ENCODE measurements around the gene TIMP2. TPM values are rescaled to one million over a fixed set of nuclear protein-coding genes. Genes with fewer than 3 reads are reported as not detected.
"Not testable (repeated sequence)": the region's sequence is repeated elsewhere in the genome, so short reads cannot be mapped to it uniquely, and the experiment has no call there.

Gene TIMP2
- total and polyA plus RNA-seq, 2 experiments from 2014 or later: 20.9 to 63.3 TPM

GRCh38 chr17:78870621-78871020 lies 54.6 kb downstream of the TIMP2 start:
- Histone ChIP-seq H3K9me2 (replicated peaks; ENCODE audit: insufficient read depth) (no peaks in the 10 kb centered on the region), H3K4me2 (no peak overlapping the region), H4K20me1 (ENCODE audit: insufficient read depth, poor library complexity, severe bottlenecking) (no peaks in the 10 kb centered on the region), H3K79me2 (peaks cover 5% of the 10 kb centered on the region), H3K27me3 (no peaks in the 10 kb centered on the region), H3K9me3 (ENCODE audit: low read depth) (no peaks in the 10 kb centered on the region), H3K27ac (no peak overlapping the region), H3K36me3 (replicated peaks; ENCODE audit: insufficient read depth, low read depth) (no peaks in the 10 kb centered on the region), H2AFZ (no peak overlapping the region), H3K4me3 (no peak overlapping the region), H3K4me1 (ENCODE audit: insufficient read depth) (no peaks in the 10 kb centered on the region)
- no peak for TF ChIP-seq CTCF (IDR thresholded peaks at IDR 0.05; ENCODE audit: poor library complexity)
- no peak for TF ChIP-seq EZH2phosphoT487 (IDR thresholded peaks at IDR 0.05; ENCODE audit: low read depth, severe bottlenecking, unreplicated experiment)
- TF ChIP-seq EZH2 (IDR thresholded peaks at IDR 0.05; ENCODE audit: borderline replicate concordance): no peak
- WGBS (ENCODE audit: low lambda C conversion rate, missing lambda C conversion rate): 91% methylated on average over 15 of the region's 15 CpGs
- no peak for DNase-seq (ENCODE audit: low spot score)

DNA sequence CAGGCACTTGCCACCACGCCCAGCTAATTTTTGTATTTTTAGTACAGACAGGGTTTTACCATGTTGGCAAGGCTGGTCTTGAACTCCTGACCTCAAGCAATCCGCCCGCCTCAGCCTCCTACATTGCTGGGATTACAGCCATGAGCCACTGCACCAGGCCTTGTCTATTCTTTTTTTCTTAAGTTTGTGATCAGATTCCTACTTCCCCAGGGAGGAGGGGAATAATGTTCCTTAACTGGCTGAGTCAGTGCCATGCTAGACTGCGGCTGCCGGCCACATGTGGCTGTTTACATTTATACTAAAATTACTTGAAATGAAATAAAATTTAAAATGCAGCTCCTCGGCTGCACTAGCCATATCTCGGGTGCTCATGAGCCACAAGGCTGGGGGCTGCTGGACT lies 56.8 kb downstream of the TIMP2 start:
- 90% methylated on average over 7 of the region's 7 CpGs for WGBS (ENCODE audit: low lambda C conversion rate, missing lambda C conversion rate)
- Histone ChIP-seq H3K9me2 (replicated peaks; ENCODE audit: insufficient read depth) (no peaks in the 10 kb centered on the region), H3K4me2 (no peak overlapping the region), H2AFZ (no peak overlapping the region), H3K27me3 (no peaks in the 10 kb centered on the region), H3K4me3 (no peak overlapping the region), H4K20me1 (ENCODE audit: insufficient read depth, poor library complexity, severe bottlenecking) (no peaks in the 10 kb centered on the region), H3K36me3 (replicated peaks; ENCODE audit: insufficient read depth, low read depth) (no peaks in the 10 kb centered on the region), H3K79me2 (no peaks in the 10 kb centered on the region), H3K4me1 (ENCODE audit: insufficient read depth) (no peaks in the 10 kb centered on the region), H3K9me3 (ENCODE audit: low read depth) (no peaks in the 10 kb centered on the region), H3K27ac (no peak overlapping the region)
- no peak for DNase-seq (ENCODE audit: low spot score)
- TF ChIP-seq EZH2phosphoT487 (IDR thresholded peaks at IDR 0.05; ENCODE audit: low read depth, severe bottlenecking, unreplicated experiment) (no peak), EZH2 (IDR thresholded peaks at IDR 0.05; ENCODE audit: borderline replicate concordance) (no peak), CTCF (IDR thresholded peaks at IDR 0.05; ENCODE audit: poor library complexity) (no peak)

- H2AFZ ChIP-seq, H3K27ac ChIP-seq: not testable (repeated sequence)
Observed at GRCh38 chr17:78867046-78867445, 58.1 kb downstream of the TIMP2 start.

DNA sequence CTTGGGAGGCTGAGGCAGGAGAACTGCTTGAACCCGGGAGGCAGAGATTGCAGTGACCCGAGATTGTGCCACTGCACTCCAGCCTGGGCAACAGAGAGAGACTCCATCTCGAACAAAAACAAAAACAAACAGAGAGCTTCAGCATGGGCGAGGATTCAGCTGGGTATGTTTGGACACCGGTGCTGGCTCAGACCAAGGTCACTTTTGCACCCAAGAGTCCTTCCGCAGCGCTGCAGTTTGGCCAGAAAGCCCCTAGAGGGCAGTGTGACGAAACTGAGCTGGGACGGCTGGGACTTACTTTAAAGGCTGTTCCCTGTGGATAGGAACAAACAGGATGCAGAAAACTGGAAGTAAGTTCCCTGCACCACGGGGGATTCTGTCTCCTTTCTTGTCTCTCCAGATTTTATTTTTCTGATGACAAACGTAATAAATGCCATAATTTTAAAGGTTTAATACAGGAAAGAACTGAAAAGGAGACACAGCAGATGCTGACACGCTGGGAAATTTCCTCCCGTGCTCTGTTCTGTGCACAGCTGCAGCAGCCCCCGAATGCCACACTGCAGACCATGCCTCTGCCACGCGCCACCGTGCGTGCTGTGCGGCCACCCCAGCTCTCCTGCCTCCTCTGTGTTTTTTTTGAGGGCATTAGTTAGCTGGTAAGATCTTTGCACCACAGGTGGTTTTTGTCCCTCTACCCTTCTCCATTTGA lies 59.4 kb downstream of the TIMP2 start:
- Histone ChIP-seq H3K4me2 (no peak overlapping the region), H3K36me3 (replicated peaks; ENCODE audit: insufficient read depth, low read depth) (no peaks in the 10 kb centered on the region), H2AFZ (no peak overlapping the region), H3K27me3 (no peaks in the 10 kb centered on the region), H3K27ac (no peak overlapping the region), H3K4me3 (no peak overlapping the region), H4K20me1 (ENCODE audit: insufficient read depth, poor library complexity, severe bottlenecking) (no peaks in the 10 kb centered on the region), H3K4me1 (ENCODE audit: insufficient read depth) (no peaks in the 10 kb centered on the region), H3K79me2 (no peaks in the 10 kb centered on the region), H3K9me3 (ENCODE audit: low read depth) (no peaks in the 10 kb centered on the region), H3K9me2 (replicated peaks; ENCODE audit: insufficient read depth) (no peaks in the 10 kb centered on the region)
- DNase-seq (ENCODE audit: low spot score): peak; percentile 86
- WGBS (ENCODE audit: low lambda C conversion rate, missing lambda C conversion rate): 41% methylated on average over 19 of the region's 19 CpGs
- no peak for TF ChIP-seq EZH2 (IDR thresholded peaks at IDR 0.05; ENCODE audit: borderline replicate concordance)
- TF ChIP-seq CTCF (IDR thresholded peaks at IDR 0.05; ENCODE audit: poor library complexity): peak; percentile 82

More at GRCh38 chr17:78867046-78867445, 58.1 kb downstream of the TIMP2 start:
- not testable (repeated sequence) for H3K79me2 ChIP-seq; H3K9me2 ChIP-seq (replicated peaks; ENCODE audit: insufficient read depth); H3K36me3 ChIP-seq (replicated peaks; ENCODE audit: insufficient read depth, low read depth); H3K4me1 ChIP-seq (ENCODE audit: insufficient read depth); H3K4me3 ChIP-seq; H4K20me1 ChIP-seq (ENCODE audit: insufficient read depth, poor library complexity, severe bottlenecking); DNase-seq (ENCODE audit: low spot score); H3K9me3 ChIP-seq (ENCODE audit: low read depth); H3K27me3 ChIP-seq; H3K4me2 ChIP-seq
- WGBS (ENCODE audit: low lambda C conversion rate, missing lambda C conversion rate): 94% methylated on average over 3 of the region's 3 CpGs
